Parathyroid adenoma (tissue), 2 donors: ENCODE data around the gene SPATS2.

ENCODE experiments used
- H2AFZ ChIP-seq: fragments of 300-600 bp; sonication (generic); one replicate; pipeline ENCODE4 v1.7.0; 2017; ENCODE audit warnings: antibody characterized with exemption, mild to moderate bottlenecking
- H3K27ac ChIP-seq: fragments of 300-600 bp; sonication (generic); one replicate; pipeline ENCODE4 v1.7.0; 2017
- H3K27me3 ChIP-seq: fragments of 300-600 bp; sonication (generic); one replicate; pipeline ENCODE4 v1.7.0; 2017; ENCODE audit warnings: low read length; ENCODE audit not compliant: control insufficient read depth, insufficient read depth
- H3K36me3 ChIP-seq: fragments of 300-600 bp; sonication (generic); one replicate; pipeline ENCODE4 v1.7.0; 2017; ENCODE audit warnings: low read length; ENCODE audit not compliant: control insufficient read depth, insufficient read depth
- H3K4me1 ChIP-seq: fragments of 300-600 bp; sonication (generic); one replicate; pipeline ENCODE4 v1.7.0; 2017; ENCODE audit warnings: control low read depth
- H3K4me2 ChIP-seq: fragments of 300-600 bp; sonication (generic); one replicate; pipeline ENCODE4 v1.7.0; 2017; ENCODE audit warnings: low read length
- H3K4me3 ChIP-seq: fragments of 300-600 bp; sonication (generic); one replicate; pipeline ENCODE4 v1.7.0; 2017; ENCODE audit warnings: low read depth, low read length
- H3K79me2 ChIP-seq: fragments of 300-600 bp; sonication (generic); one replicate; pipeline ENCODE4 v1.7.0; 2017; ENCODE audit warnings: control low read depth
- H3K9ac ChIP-seq: fragments of 300-600 bp; sonication (generic); one replicate; pipeline ENCODE4 v1.7.0; 2017; ENCODE audit warnings: mild to moderate bottlenecking
- H3K9me3 ChIP-seq: fragments of 300-600 bp; sonication (generic); one replicate; pipeline ENCODE4 v1.7.0; 2017; ENCODE audit warnings: low read length; ENCODE audit not compliant: control insufficient read depth
- TF ChIP-seq, protein P1 (sequence below): fragments of 300-600 bp; sonication (generic); IDR thresholded peaks from one replicate; pipeline ENCODE4 v1.7.0; 2017; ENCODE audit warnings: antibody characterized with exemption, mild to moderate bottlenecking
- donor health status: primary hyperparathyroidism.

Gene SPATS2

DNA sequence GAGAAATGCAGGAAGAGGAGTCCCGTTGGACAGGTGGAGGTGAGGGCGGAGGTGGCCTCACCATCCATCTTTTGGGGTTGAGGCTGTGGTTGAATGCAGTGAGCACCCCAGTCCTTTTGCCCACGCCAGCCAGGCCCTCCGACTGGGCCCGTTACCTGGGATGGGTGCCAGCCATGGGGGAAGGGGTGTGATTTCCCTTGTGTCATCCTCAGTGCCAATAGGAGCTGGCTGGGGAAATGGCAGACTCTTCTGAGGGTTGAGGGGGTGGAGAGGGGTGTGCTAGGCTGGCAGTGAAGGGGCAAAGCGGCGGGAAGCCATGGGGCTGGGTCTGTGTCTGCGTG lies 181.2 kb downstream of the SPATS2 start:
- H3K4me3 ChIP-seq = no peak overlapping the region
- no peaks in the 10 kb centered on the region for H3K36me3 ChIP-seq
- H2AFZ ChIP-seq = peak overlapping the region; percentile 75
- H3K79me2 ChIP-seq = no peaks in the 10 kb centered on the region
- no peaks in the 10 kb centered on the region for H3K9me3 ChIP-seq
- TF ChIP-seq, protein P1, sequence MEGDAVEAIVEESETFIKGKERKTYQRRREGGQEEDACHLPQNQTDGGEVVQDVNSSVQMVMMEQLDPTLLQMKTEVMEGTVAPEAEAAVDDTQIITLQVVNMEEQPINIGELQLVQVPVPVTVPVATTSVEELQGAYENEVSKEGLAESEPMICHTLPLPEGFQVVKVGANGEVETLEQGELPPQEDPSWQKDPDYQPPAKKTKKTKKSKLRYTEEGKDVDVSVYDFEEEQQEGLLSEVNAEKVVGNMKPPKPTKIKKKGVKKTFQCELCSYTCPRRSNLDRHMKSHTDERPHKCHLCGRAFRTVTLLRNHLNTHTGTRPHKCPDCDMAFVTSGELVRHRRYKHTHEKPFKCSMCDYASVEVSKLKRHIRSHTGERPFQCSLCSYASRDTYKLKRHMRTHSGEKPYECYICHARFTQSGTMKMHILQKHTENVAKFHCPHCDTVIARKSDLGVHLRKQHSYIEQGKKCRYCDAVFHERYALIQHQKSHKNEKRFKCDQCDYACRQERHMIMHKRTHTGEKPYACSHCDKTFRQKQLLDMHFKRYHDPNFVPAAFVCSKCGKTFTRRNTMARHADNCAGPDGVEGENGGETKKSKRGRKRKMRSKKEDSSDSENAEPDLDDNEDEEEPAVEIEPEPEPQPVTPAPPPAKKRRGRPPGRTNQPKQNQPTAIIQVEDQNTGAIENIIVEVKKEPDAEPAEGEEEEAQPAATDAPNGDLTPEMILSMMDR = no peak
- H3K4me2 ChIP-seq = no peak overlapping the region
- H3K27me3 ChIP-seq = no peaks in the 10 kb centered on the region
- no peak overlapping the region for H3K9ac ChIP-seq
- H3K4me1 ChIP-seq = peaks cover 8% of the 10 kb centered on the region
- no peak overlapping the region for H3K27ac ChIP-seq

DNA sequence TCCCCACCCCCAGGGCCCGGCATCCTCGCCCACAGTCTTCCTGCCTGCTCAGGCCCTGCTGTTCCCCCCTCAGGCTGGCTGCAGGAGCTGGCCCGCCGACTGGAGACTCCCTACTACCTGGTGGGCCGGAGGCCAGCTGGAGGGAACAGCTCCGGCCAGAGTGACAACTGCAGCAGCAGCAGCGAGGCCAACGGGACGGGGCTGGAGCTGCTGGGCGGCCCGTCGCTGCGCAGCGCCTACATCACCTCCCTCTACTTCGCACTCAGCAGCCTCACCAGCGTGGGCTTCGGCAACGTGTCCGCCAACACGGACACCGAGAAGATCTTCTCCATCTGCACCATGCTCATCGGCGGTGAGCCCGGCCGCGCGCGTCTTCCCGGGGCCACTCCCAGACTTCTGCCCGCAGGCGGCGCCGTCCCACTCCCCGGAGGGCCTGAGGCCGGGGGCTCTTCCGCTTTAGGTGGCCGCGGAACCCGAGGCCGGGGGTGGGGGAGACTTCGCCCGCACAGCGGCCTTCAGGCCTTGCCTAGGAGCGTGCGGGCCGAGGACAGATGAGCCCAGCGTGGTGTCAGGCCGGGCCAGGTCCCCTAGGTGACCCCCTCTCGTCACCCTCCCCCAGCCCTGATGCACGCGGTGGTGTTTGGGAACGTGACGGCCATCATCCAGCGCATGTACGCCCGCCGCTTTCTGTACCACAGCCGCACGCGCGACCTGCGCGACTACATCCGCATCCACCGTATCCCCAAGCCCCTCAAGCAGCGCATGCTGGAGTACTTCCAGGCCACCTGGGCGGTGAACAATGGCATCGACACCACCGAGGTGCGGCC lies 181.8 kb downstream of the SPATS2 start:
- H3K9me3 ChIP-seq = no peaks in the 10 kb centered on the region
- peaks cover 8% of the 10 kb centered on the region for H3K4me1 ChIP-seq
- peak overlapping the region; percentile 75 for H2AFZ ChIP-seq
- no peak overlapping the region for H3K27ac ChIP-seq
- no peaks in the 10 kb centered on the region for H3K79me2 ChIP-seq
- H3K4me3 ChIP-seq = no peak overlapping the region
- no peak overlapping the region for H3K9ac ChIP-seq
- no peak overlapping the region for H3K4me2 ChIP-seq
- no peaks in the 10 kb centered on the region for H3K27me3 ChIP-seq
- H3K36me3 ChIP-seq = no peaks in the 10 kb centered on the region
- TF ChIP-seq, protein P1 = peak; percentile 38

GRCh38 chr12:49549735-49550692 lies 182.8 kb downstream of the SPATS2 start:
- Histone ChIP-seq H3K9me3 (no peaks in the 10 kb centered on the region), H3K27me3 (no peaks in the 10 kb centered on the region), H3K36me3 (no peaks in the 10 kb centered on the region), H3K9ac (no peak overlapping the region), H3K4me3 (no peak overlapping the region), H3K79me2 (no peaks in the 10 kb centered on the region), H3K4me1 (peaks cover 8% of the 10 kb centered on the region), H3K4me2 (no peak overlapping the region), H3K27ac (no peak overlapping the region), H2AFZ (no peak overlapping the region)
- TF ChIP-seq, protein P1 = no peak

DNA sequence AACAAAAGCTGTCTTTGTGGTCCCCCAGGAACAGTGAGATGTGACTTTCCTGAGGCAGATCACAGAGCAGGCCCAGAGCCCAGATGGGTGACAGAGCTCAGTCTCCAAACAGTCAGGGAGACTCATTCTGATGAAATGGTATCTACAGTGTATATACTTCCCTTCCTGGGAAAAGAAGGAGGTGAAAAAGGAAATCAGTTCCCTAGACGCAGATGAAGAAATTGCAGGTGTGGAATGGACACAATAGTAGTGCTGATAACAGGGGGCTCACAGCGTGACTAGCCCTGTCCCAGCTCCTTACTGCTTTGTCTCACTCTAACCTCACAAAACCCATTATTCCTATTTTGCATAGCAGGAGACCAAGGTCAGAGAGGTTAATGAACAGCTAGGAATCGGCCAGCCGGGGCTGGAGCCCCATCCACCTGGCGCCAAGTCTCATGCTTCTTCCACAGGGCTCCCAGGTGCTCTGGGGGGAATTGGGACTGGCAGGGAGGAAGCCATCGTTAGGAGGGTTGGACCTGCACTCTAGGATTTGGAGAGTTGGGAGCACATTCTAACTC lies 183.5 kb downstream of the SPATS2 start:
- no peaks in the 10 kb centered on the region for H3K27me3 ChIP-seq
- H3K4me2 ChIP-seq = no peak overlapping the region
- no peaks in the 10 kb centered on the region for H3K9me3 ChIP-seq
- H3K36me3 ChIP-seq = no peaks in the 10 kb centered on the region
- no peak overlapping the region for H3K4me3 ChIP-seq
- H3K79me2 ChIP-seq = no peaks in the 10 kb centered on the region
- peaks cover 8% of the 10 kb centered on the region for H3K4me1 ChIP-seq
- H3K9ac ChIP-seq = no peak overlapping the region
- no peak overlapping the region for H3K27ac ChIP-seq
- no peak overlapping the region for H2AFZ ChIP-seq
- TF ChIP-seq, protein P1 = no peak
